ENCODE results near the gene ADAMTS8. TPM values are rescaled to one million over a fixed set of nuclear protein-coding genes. Genes with fewer than 3 reads are reported as not detected.

The ADAMTS8 gene
- total RNA-seq (8.5 and 15.0 TPM in 2 replicates), polyA plus RNA-seq (17.5 and 18.8 TPM in 2 replicates), polyA minus RNA-seq (ENCODE audit: low replicate concordance) (16.6 and 17.2 TPM in 2 replicates)
- polyA plus RNA-seq (2012) = 19.6 and 21.9 TPM in 2 replicates

GRCh38 chr11:130428316-130429119 lies at the start of gene ADAMTS8:
TSS of gene ADAMTS8 (minus strand) at chr11:130428609. CDS start at chr11:130428286, 323 bp downstream.
- Histone ChIP-seq H3K9me3 (ENCODE audit: control insufficient read depth, insufficient read depth, low read depth, low read length) (no peaks in the 10 kb centered on the region), H3K9ac (ENCODE audit: insufficient read depth, low read length) (peak within 1 kb of the TSS; percentile 37), H3K4me3 (replicated peaks in 1 of 4; ENCODE audit: control extremely low read depth in 1 of 4, insufficient read depth in 1 of 4, low read depth in 3 of 4, low read length in 4 of 4) (peak within 1 kb of the TSS; percentile 31 to 67 (median 36)), H2AFZ (ENCODE audit: low read length) (peak within 1 kb of the TSS; percentile 20), H4K20me1 (ENCODE audit: control insufficient read depth, extremely low read depth, insufficient read depth, low read length) (no peaks in the 10 kb centered on the region), H3K4me2 (ENCODE audit: extremely low read depth, insufficient read depth, low read length) (peak within 1 kb of the TSS; percentile 52), H3K4me1 (ENCODE audit: control insufficient read depth, extremely low read depth, insufficient read depth, low read length) (peaks cover 9% of the 10 kb centered on the region), H3K27me3 (ENCODE audit: control insufficient read depth, insufficient read depth, low read length) (peaks cover 55% of the 10 kb centered on the region), H3K36me3 (ENCODE audit: control insufficient read depth, insufficient read depth, low read length) (no peaks in the 10 kb centered on the region), H3K27ac (ENCODE audit: insufficient read depth, low read length) (no peak within 1 kb of the TSS), H3K79me2 (ENCODE audit: control insufficient read depth, insufficient read depth, low read length) (no peaks in the 10 kb centered on the region)
- peak in 1 of 2 donors; percentile 6 for DNase-seq (ENCODE audit: low read depth in 2 of 2)
- TF ChIP-seq CTCF (conservative IDR thresholded peaks at IDR 0.05 in 1 of 2, IDR thresholded peaks at IDR 0.05 in 1 of 2; ENCODE audit: low read depth in 1 of 2, low read length in 2 of 2) (no peak), EZH2 (IDR thresholded peaks at IDR 0.05; ENCODE audit: low read length, missing control alignments) (peak; percentile 90)

GRCh38 chr11:130477586-130478203 lies 49.3 kb upstream of the ADAMTS8 start:
- Histone ChIP-seq H3K4me2 (ENCODE audit: extremely low read depth, insufficient read depth, low read length) (peak overlapping the region; percentile 18), H3K4me1 (ENCODE audit: control insufficient read depth, extremely low read depth, insufficient read depth, low read length) (peaks cover 26% of the 10 kb centered on the region), H3K36me3 (ENCODE audit: control insufficient read depth, insufficient read depth, low read length) (peaks cover 27% of the 10 kb centered on the region), H2AFZ (ENCODE audit: low read length) (no peak overlapping the region), H4K20me1 (ENCODE audit: control insufficient read depth, extremely low read depth, insufficient read depth, low read length) (no peaks in the 10 kb centered on the region), H3K27me3 (ENCODE audit: control insufficient read depth, insufficient read depth, low read length) (no peaks in the 10 kb centered on the region), H3K79me2 (ENCODE audit: control insufficient read depth, insufficient read depth, low read length) (no peaks in the 10 kb centered on the region), H3K27ac (ENCODE audit: insufficient read depth, low read length) (peak overlapping the region; percentile 83), H3K9ac (ENCODE audit: insufficient read depth, low read length) (peak overlapping the region; percentile 34), H3K9me3 (ENCODE audit: control insufficient read depth, insufficient read depth, low read depth, low read length) (no peaks in the 10 kb centered on the region), H3K4me3 (replicated peaks in 1 of 4; ENCODE audit: control extremely low read depth in 1 of 4, insufficient read depth in 1 of 4, low read depth in 3 of 4, low read length in 4 of 4) (no peak overlapping the region)
- DNase-seq (ENCODE audit: low read depth in 2 of 2) = peak in 1 of 2 donors; percentile 59
- TF ChIP-seq EZH2 (IDR thresholded peaks at IDR 0.05; ENCODE audit: low read length, missing control alignments) (no peak), CTCF (conservative IDR thresholded peaks at IDR 0.05 in 1 of 2, IDR thresholded peaks at IDR 0.05 in 1 of 2; ENCODE audit: low read depth in 1 of 2, low read length in 2 of 2) (no peak)

- peaks cover 26% of the 10 kb centered on the region for H3K4me1 ChIP-seq (ENCODE audit: control insufficient read depth, extremely low read depth, insufficient read depth, low read length)
- H3K4me2 ChIP-seq (ENCODE audit: extremely low read depth, insufficient read depth, low read length) = no peak overlapping the region
- H3K9ac ChIP-seq (ENCODE audit: insufficient read depth, low read length) = no peak overlapping the region
- H3K36me3 ChIP-seq (ENCODE audit: control insufficient read depth, insufficient read depth, low read length) = peaks cover 32% of the 10 kb centered on the region
- no peaks in the 10 kb centered on the region for H3K27me3 ChIP-seq (ENCODE audit: control insufficient read depth, insufficient read depth, low read length)
- H3K4me3 ChIP-seq (replicated peaks in 1 of 4; ENCODE audit: control extremely low read depth in 1 of 4, insufficient read depth in 1 of 4, low read depth in 3 of 4, low read length in 4 of 4) = no peak overlapping the region
- no peak for TF ChIP-seq CTCF (conservative IDR thresholded peaks at IDR 0.05 in 1 of 2, IDR thresholded peaks at IDR 0.05 in 1 of 2; ENCODE audit: low read depth in 1 of 2, low read length in 2 of 2)
- TF ChIP-seq EZH2 (IDR thresholded peaks at IDR 0.05; ENCODE audit: low read length, missing control alignments) = no peak
- DNase-seq (ENCODE audit: low read depth in 2 of 2) = no peak
- H2AFZ ChIP-seq (ENCODE audit: low read length) = no peak overlapping the region
- H3K27ac ChIP-seq (ENCODE audit: insufficient read depth, low read length) = peak overlapping the region; percentile 83
- H4K20me1 ChIP-seq (ENCODE audit: control insufficient read depth, extremely low read depth, insufficient read depth, low read length) = no peaks in the 10 kb centered on the region
- H3K9me3 ChIP-seq (ENCODE audit: control insufficient read depth, insufficient read depth, low read depth, low read length) = no peaks in the 10 kb centered on the region
- no peaks in the 10 kb centered on the region for H3K79me2 ChIP-seq (ENCODE audit: control insufficient read depth, insufficient read depth, low read length)
Observed at GRCh38 chr11:130476922-130477491, 48.6 kb upstream of the ADAMTS8 start.
